IMR-90 (cell line): ENCODE data around the gene KIF3B. TPM values are rescaled to one million over a fixed set of nuclear protein-coding genes. Genes with fewer than 3 reads are reported as not detected.

Source experiments
- ATAC-seq: fragments of 200-7000 bp; cut with Tn5 transposase; 2 replicates; pipeline ENCODE4 v1.9.1; 2020; ENCODE audit warnings: low read depth, mild to moderate bottlenecking, moderate library complexity
- BruUV-seq: library from RNA; stranded (reverse); fragments of 400-500 nt; replicated peaks from 2 replicates; lab custom pipeline; 2021; lab: Mats Ljungman, UMichigan
- CTCF ChIA-PET: fragments of 300-600 bp; formaldehyde crosslinking; extraction: SDS; loops from one replicate; lab custom pipeline; 2021; ENCODE audit warnings: antibody characterized with exemption; lab: Yijun Ruan, JAX
- POLR2A ChIA-PET: fragments of 300-600 bp; sonication (Branson Sonifier 250); formaldehyde crosslinking; loops from one replicate; lab custom pipeline; 2022; ENCODE audit warnings: antibody characterized with exemption; ENCODE audit not compliant: unreplicated experiment; lab: Charles Lee
- DNase-seq: peaks from one replicate; pipeline ENCODE4 v3.0.0; 2013
- H2AFZ ChIP-seq: replicated peaks from 2 replicates; pipeline ENCODE3; 2013; ENCODE audit warnings: low read length, mild to moderate bottlenecking; ENCODE audit not compliant: poor library complexity
- H2AK5ac ChIP-seq: 2 replicates; pipeline ENCODE4 v1.6.1; 2013; ENCODE audit warnings: low read depth, low read length, inconsistent platforms
- H2AK9ac ChIP-seq: replicated peaks from 2 replicates; pipeline ENCODE3; 2013; ENCODE audit warnings: mild to moderate bottlenecking, low read depth, low read length, moderate library complexity; ENCODE audit not compliant: poor library complexity
- H2BK120ac ChIP-seq: 2 replicates; pipeline ENCODE4 v1.6.1; 2013; ENCODE audit warnings: low read depth, low read length, inconsistent platforms
- H2BK15ac ChIP-seq: 3 replicates; pipeline ENCODE4 v1.6.1; 2013; ENCODE audit warnings: low read depth, low read length, inconsistent platforms
- H2BK20ac ChIP-seq: 2 replicates; pipeline ENCODE4 v1.6.1; 2013; ENCODE audit warnings: low read depth, mild to moderate bottlenecking, inconsistent platforms, low read length, moderate library complexity
- H2BK5ac ChIP-seq: 2 replicates; pipeline ENCODE4 v1.6.1; 2013; ENCODE audit warnings: mild to moderate bottlenecking, low read depth, low read length, inconsistent platforms; ENCODE audit not compliant: poor library complexity, severe bottlenecking
- H3K14ac ChIP-seq: replicated peaks from 2 replicates; pipeline ENCODE4 v1.6.1; 2013; ENCODE audit warnings: low read depth, low read length, inconsistent platforms
- H3K18ac ChIP-seq: 2 replicates; pipeline ENCODE4 v1.6.1; 2013; ENCODE audit warnings: low read depth, low read length, control low read depth
- H3K23ac ChIP-seq: 2 replicates; pipeline ENCODE4 v1.6.1; 2013; ENCODE audit warnings: low read depth, low read length, inconsistent platforms
- H3K27ac ChIP-seq: 2 replicates; pipeline ENCODE4 v1.5.1; 2013; ENCODE audit warnings: mild to moderate bottlenecking, control low read depth, low read length; ENCODE audit not compliant: insufficient read depth
- H3K27me3 ChIP-seq: 2 replicates; pipeline ENCODE4 v1.6.1; 2013; ENCODE audit warnings: low read length; ENCODE audit not compliant: control insufficient read depth, insufficient read depth
- H3K36me3 ChIP-seq: 2 replicates; pipeline ENCODE4 v1.6.1; 2013; ENCODE audit warnings: low read length, mixed read lengths; ENCODE audit not compliant: control insufficient read depth, insufficient read depth
- H3K4ac ChIP-seq: 2 replicates; pipeline ENCODE4 v1.6.1; 2013; ENCODE audit warnings: low read depth, low read length, inconsistent platforms
- H3K4me1 ChIP-seq: 2 replicates; pipeline ENCODE4 v1.6.1; 2013; ENCODE audit warnings: low read length, mixed read lengths; ENCODE audit not compliant: control insufficient read depth, insufficient read depth
- H3K4me2 ChIP-seq: 2 replicates; pipeline ENCODE4 v1.6.1; 2013; ENCODE audit warnings: low read depth, mild to moderate bottlenecking, control low read depth, low read length, moderate library complexity
- H3K4me3 ChIP-seq: 2 replicates; pipeline ENCODE4 v1.5.1; 2013; ENCODE audit warnings: low read depth, mild to moderate bottlenecking, control low read depth, low read length, moderate library complexity; ENCODE audit not compliant: insufficient read depth
- H3K56ac ChIP-seq: 2 replicates; pipeline ENCODE4 v1.6.1; 2013; ENCODE audit warnings: low read length, inconsistent platforms; ENCODE audit not compliant: insufficient read depth; ENCODE audit errors: extremely low read depth
- H3K79me1 ChIP-seq, 2 experiments: 2 replicates each; pipeline ENCODE4 v1.6.1; 2013; ENCODE audit warnings: low read length in 2 of 2, inconsistent platforms in 1 of 2, low read depth in 1 of 2
- H3K9ac ChIP-seq: 2 replicates; pipeline ENCODE4 v1.6.1; 2013; ENCODE audit warnings: low read depth, low read length, control low read depth
- H3K9me1 ChIP-seq: 2 replicates; pipeline ENCODE4 v1.6.1; 2013; ENCODE audit warnings: low read length, inconsistent platforms; ENCODE audit not compliant: insufficient read depth
- H3K9me3 ChIP-seq: 2 replicates; pipeline ENCODE4 v1.6.1; 2013; ENCODE audit warnings: low read length; ENCODE audit not compliant: control insufficient read depth, insufficient read depth
- H4K20me1 ChIP-seq: 2 replicates; pipeline ENCODE4 v1.6.1; 2013; ENCODE audit warnings: low read length, inconsistent platforms; ENCODE audit not compliant: insufficient read depth
- H4K5ac ChIP-seq: 2 replicates; pipeline ENCODE4 v1.6.1; 2013; ENCODE audit warnings: mild to moderate bottlenecking, low read depth, low read length, control low read depth
- H4K8ac ChIP-seq, 2 experiments: 2 replicates each; pipeline ENCODE4 v1.6.1; 2013; ENCODE audit warnings: low read depth in 2 of 2, low read length in 2 of 2, control low read depth in 1 of 2, inconsistent platforms in 1 of 2
- H4K91ac ChIP-seq: 2 replicates; pipeline ENCODE4 v1.6.1; 2013; ENCODE audit warnings: low read depth, low read length, inconsistent platforms; ENCODE audit not compliant: insufficient read depth
- BHLHE40 ChIP-seq: fragments of 150-350 bp; IDR thresholded peaks from 2 replicates; pipeline ENCODE4 v1.6.1; 2016; ENCODE audit warnings: mild to moderate bottlenecking, low read depth, low read length
- CEBPB ChIP-seq: IDR thresholded peaks from 2 replicates; pipeline ENCODE4 v1.6.1; 2012; ENCODE audit warnings: low read depth, low read length, improper control_type of control experiment
- CHD1 ChIP-seq: IDR thresholded peaks from 2 replicates; pipeline ENCODE4 v1.6.1; 2012; ENCODE audit warnings: low read depth, low read length, improper control_type of control experiment
- FOS ChIP-seq: fragments of 150-350 bp; IDR thresholded peaks from 2 replicates; pipeline ENCODE4 v1.6.1; 2016; ENCODE audit warnings: low read depth, low read length
- MAFK ChIP-seq: IDR thresholded peaks from 2 replicates; pipeline ENCODE4 v1.6.1; 2012; ENCODE audit warnings: low read depth, low read length, improper control_type of control experiment
- MAZ ChIP-seq: IDR thresholded peaks from 2 replicates; pipeline ENCODE4 v1.6.1; 2012; ENCODE audit warnings: low read depth, mild to moderate bottlenecking, low read length, improper control_type of control experiment, moderate library complexity, borderline replicate concordance
- MXI1 ChIP-seq: IDR thresholded peaks from 2 replicates; pipeline ENCODE4 v1.6.1; 2012; ENCODE audit warnings: low read depth, mild to moderate bottlenecking, low read length, moderate library complexity, borderline replicate concordance
- NFE2L2 ChIP-seq: fragments of 150-350 bp; IDR thresholded peaks from 2 replicates; pipeline ENCODE4 v1.6.1; 2016; ENCODE audit warnings: low read depth, mild to moderate bottlenecking, low read length
- POLR2A ChIP-seq: IDR thresholded peaks from 2 replicates; pipeline ENCODE4 v1.6.1; 2012; ENCODE audit warnings: mild to moderate bottlenecking, low read depth, low read length
- RAD21 ChIP-seq: IDR thresholded peaks from 2 replicates; pipeline ENCODE4 v1.6.1; 2012; ENCODE audit warnings: low read length, improper control_type of control experiment
- RCOR1 ChIP-seq: IDR thresholded peaks from 2 replicates; pipeline ENCODE4 v1.6.1; 2012; ENCODE audit warnings: mild to moderate bottlenecking, low read length, improper control_type of control experiment; ENCODE audit not compliant: insufficient replicate concordance
- RFX5 ChIP-seq: IDR thresholded peaks from 2 replicates; pipeline ENCODE4 v1.8.0; 2012; ENCODE audit warnings: low read depth, mild to moderate bottlenecking, low read length, moderate library complexity
- SMC3 ChIP-seq: fragments of 150-350 bp; IDR thresholded peaks from 2 replicates; pipeline ENCODE4 v1.6.1; 2016; ENCODE audit warnings: low read depth, mild to moderate bottlenecking, antibody characterized with exemption, low read length, moderate library complexity
- WGBS, 2 experiments: methylation state at CpG; one replicate each; pipeline versions ENCODE4 v1.1.5 to v1.1.7; 2013; ENCODE audit warnings: missing lambda C conversion rate in 2 of 2; ENCODE audit not compliant: insufficient read length in 1 of 2; ENCODE audit errors: extremely low coverage in 2 of 2; 5-methylcytosine and 5-hydroxymethylcytosine counted together
- dilution Hi-C: fragments of 300-500 bp; cut with HindIII; formaldehyde crosslinking; loops from one replicate; pipeline ENCODE4 v1.14.3; 2018; ENCODE audit warnings: low sequenced_read_pairs; ENCODE audit not compliant: unreplicated experiment
- in situ Hi-C: fragments of 300-500 bp; cut with MboI; formaldehyde crosslinking; loops from 3 replicates; pipeline ENCODE4 v1.14.3; 2019; ENCODE audit warnings: low sequenced_read_pairs, inconsistent platforms, mixed read lengths
- intact Hi-C: fragments of 100-400 bp; cut with micrococcal nuclease; formaldehyde crosslinking; loops from 2 replicates; pipeline ENCODE4 v1.10.0; 2022
- polyA plus RNA-seq, 3 experiments: library from polyadenylated mRNA; depleted of rRNA; stranded (reverse); fragments of >200 nt; gene quantifications; 2 replicates each; pipeline ENCODE4 v1.2.3, GENCODE V29; 2012; ENCODE audit warnings: low replicate concordance in 1 of 3
- total RNA-seq: library from RNA; depleted of rRNA; stranded (reverse); fragments of >200 nt; gene quantifications from 2 replicates; pipeline ENCODE4 v1.2.3, GENCODE V29; 2012
- TF ChIP-seq, protein P1 (sequence below): conservative IDR thresholded peaks from 2 replicates; pipeline ENCODE4 v1.5.1; 2012; ENCODE audit warnings: mild to moderate bottlenecking, low read depth, low read length, improper control_type of control experiment
- TF ChIP-seq, protein P2 (sequence below): fragments of 150-350 bp; IDR thresholded peaks from 2 replicates; pipeline ENCODE4 v1.6.1; 2017; ENCODE audit warnings: mild to moderate bottlenecking, antibody characterized with exemption, low read length, low read depth
- TF ChIP-seq, protein P3 (sequence below): fragments of 150-350 bp; IDR thresholded peaks from 2 replicates; pipeline ENCODE4 v1.6.1; 2016; ENCODE audit warnings: low read depth, mild to moderate bottlenecking, low read length, moderate library complexity, borderline replicate concordance

Gene KIF3B
- total and polyA plus RNA-seq, 2 of the 4 experiments (the other 2 are of a cell fraction) = 17.1 to 28.1 TPM

DNA sequence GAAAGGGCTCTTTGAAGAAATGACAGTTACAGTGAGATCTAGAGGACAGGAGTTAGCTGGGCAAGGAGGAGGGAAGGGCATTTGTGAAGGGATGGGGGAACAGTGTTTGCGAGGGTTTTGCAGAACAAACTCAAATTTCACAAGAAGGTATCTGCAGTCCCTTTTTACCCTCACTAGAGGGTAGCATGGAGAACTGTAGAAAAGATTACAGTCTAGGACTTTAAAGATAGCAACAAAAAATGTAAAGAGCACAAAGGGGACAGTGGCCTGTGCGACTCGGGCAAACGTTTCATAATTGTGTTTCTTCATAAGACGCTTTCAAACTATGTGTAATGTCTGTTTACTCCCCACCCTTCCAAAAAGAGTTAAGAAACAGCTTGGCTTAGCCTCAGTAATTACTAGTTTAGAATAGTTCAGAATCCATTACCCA lies 59.5 kb downstream of the KIF3B start:
- Histone ChIP-seq H2BK5ac (no peak overlapping the region), H3K79me1 (peaks cover 0 to 5% of the 10 kb centered on the region in 2 experiments; a peak in 2 of 4 replicates), H3K4me2 (no peak overlapping the region), H2AFZ (no peak overlapping the region), H3K27me3 (no peaks in the 10 kb centered on the region), H2AK5ac (no peak overlapping the region), H3K36me3 (peaks cover 1% of the 10 kb centered on the region), H3K56ac (no peak overlapping the region), H4K91ac (no peak overlapping the region), H3K9me1 (peaks cover 11% of the 10 kb centered on the region), H2BK15ac (no peak overlapping the region), H3K9me3 (no peaks in the 10 kb centered on the region), H3K18ac (no peak overlapping the region), H3K27ac (no peak overlapping the region), H3K23ac (no peak overlapping the region), H4K20me1 (no peaks in the 10 kb centered on the region), H3K9ac (no peak overlapping the region), H2BK120ac (no peak overlapping the region), H2AK9ac (no peak overlapping the region), H2BK20ac (no peak overlapping the region), H4K8ac (no peak overlapping the region), H3K4me1 (peaks cover 4% of the 10 kb centered on the region), H3K14ac (no peak overlapping the region), H3K4me3 (no peak overlapping the region), H3K4ac (no peak overlapping the region), H4K5ac (no peak overlapping the region)
- DNase-seq (peak; percentile 54), ATAC-seq (peak; percentile 91)
- dilution Hi-C loops (no loop called here), in situ Hi-C loops (no loop called here), intact Hi-C loops (loop anchor here (1.0 to 5.0 kb wide), 3 partner anchors 100 to 315 kb away; no protein-coding TSS in a partner anchor)
- no CpG with 5 or more reads among the region's 5 CpGs for WGBS, 2 experiments
- POLR2A ChIA-PET = no interaction called here
- no TSS peak for BruUV-seq
- TF ChIP-seq RFX5 (no peak), MAFK (no peak), BHLHE40 (no peak), MAZ (no peak), RCOR1 (no peak), MXI1 (no peak), SMC3 (peak; percentile 73), CEBPB (0 out of 2 replicates have a peak, but pooled peaks have one; percentile 4), FOS (no peak), CHD1 (no peak), POLR2A (no peak), NFE2L2 (no peak), RAD21 (peak; percentile 72)
- TF ChIP-seq, protein P1, sequence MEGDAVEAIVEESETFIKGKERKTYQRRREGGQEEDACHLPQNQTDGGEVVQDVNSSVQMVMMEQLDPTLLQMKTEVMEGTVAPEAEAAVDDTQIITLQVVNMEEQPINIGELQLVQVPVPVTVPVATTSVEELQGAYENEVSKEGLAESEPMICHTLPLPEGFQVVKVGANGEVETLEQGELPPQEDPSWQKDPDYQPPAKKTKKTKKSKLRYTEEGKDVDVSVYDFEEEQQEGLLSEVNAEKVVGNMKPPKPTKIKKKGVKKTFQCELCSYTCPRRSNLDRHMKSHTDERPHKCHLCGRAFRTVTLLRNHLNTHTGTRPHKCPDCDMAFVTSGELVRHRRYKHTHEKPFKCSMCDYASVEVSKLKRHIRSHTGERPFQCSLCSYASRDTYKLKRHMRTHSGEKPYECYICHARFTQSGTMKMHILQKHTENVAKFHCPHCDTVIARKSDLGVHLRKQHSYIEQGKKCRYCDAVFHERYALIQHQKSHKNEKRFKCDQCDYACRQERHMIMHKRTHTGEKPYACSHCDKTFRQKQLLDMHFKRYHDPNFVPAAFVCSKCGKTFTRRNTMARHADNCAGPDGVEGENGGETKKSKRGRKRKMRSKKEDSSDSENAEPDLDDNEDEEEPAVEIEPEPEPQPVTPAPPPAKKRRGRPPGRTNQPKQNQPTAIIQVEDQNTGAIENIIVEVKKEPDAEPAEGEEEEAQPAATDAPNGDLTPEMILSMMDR = peak; percentile 69
- TF ChIP-seq, protein P2, sequence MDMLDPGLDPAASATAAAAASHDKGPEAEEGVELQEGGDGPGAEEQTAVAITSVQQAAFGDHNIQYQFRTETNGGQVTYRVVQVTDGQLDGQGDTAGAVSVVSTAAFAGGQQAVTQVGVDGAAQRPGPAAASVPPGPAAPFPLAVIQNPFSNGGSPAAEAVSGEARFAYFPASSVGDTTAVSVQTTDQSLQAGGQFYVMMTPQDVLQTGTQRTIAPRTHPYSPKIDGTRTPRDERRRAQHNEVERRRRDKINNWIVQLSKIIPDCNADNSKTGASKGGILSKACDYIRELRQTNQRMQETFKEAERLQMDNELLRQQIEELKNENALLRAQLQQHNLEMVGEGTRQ = no peak
- TF ChIP-seq, protein P3, sequence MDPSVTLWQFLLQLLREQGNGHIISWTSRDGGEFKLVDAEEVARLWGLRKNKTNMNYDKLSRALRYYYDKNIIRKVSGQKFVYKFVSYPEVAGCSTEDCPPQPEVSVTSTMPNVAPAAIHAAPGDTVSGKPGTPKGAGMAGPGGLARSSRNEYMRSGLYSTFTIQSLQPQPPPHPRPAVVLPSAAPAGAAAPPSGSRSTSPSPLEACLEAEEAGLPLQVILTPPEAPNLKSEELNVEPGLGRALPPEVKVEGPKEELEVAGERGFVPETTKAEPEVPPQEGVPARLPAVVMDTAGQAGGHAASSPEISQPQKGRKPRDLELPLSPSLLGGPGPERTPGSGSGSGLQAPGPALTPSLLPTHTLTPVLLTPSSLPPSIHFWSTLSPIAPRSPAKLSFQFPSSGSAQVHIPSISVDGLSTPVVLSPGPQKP = no peak
- CTCF ChIA-PET = interaction anchor here (0.8 to 1.0 kb wide), 2 partner anchors 10 to 48 kb away, joined by 3 read pairs; no protein-coding TSS in a partner anchor
